ENCODE data around the gene GDF2. TPM values are rescaled to one million over a fixed set of nuclear protein-coding genes. Genes with fewer than 3 reads are reported as not detected.

The GDF2 gene
- total RNA-seq, 4 donors from 2014 or later, result not detected

DNA sequence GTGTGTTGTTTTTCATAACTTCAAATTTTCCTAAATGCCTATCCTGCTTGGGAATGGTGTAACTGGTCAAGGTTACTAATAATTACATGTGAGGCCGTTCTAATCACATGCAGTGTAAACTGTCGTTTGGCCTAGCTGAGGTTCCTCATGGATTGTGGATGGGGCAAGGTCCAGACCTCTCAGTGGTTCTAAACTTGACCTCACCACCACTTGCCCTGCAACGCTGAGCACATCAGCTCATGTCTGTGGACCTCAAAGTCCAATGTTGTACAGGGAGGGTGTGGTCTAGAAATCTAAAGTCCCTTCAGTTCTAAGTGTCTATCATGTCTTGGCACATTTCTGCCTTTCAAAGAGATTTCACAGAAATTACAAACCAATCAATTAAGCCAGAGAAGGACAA lies 41.5 kb downstream of the GDF2 start:
- no peak overlapping the region for H3K4me3 ChIP-seq (replicated peaks in 1 of 3)
- 85 to 91% methylated on average over 3 of the region's 3 CpGs for WGBS, 2 donors
- no peaks in the 10 kb centered on the region for H3K27me3 ChIP-seq
- no peak for DNase-seq
- H3K27ac ChIP-seq, result no peak overlapping the region
- intact Hi-C loops (cut with DNase I), result no loop called here
- H3K4me1 ChIP-seq, result no peaks in the 10 kb centered on the region
- no peaks in the 10 kb centered on the region for H3K9me3 ChIP-seq
- no peaks in the 10 kb centered on the region for H3K36me3 ChIP-seq
- TF ChIP-seq, protein P1, sequence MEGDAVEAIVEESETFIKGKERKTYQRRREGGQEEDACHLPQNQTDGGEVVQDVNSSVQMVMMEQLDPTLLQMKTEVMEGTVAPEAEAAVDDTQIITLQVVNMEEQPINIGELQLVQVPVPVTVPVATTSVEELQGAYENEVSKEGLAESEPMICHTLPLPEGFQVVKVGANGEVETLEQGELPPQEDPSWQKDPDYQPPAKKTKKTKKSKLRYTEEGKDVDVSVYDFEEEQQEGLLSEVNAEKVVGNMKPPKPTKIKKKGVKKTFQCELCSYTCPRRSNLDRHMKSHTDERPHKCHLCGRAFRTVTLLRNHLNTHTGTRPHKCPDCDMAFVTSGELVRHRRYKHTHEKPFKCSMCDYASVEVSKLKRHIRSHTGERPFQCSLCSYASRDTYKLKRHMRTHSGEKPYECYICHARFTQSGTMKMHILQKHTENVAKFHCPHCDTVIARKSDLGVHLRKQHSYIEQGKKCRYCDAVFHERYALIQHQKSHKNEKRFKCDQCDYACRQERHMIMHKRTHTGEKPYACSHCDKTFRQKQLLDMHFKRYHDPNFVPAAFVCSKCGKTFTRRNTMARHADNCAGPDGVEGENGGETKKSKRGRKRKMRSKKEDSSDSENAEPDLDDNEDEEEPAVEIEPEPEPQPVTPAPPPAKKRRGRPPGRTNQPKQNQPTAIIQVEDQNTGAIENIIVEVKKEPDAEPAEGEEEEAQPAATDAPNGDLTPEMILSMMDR (IDR thresholded peaks at IDR 0.05), result no peak
- no peak for TF ChIP-seq POLR2A (IDR thresholded peaks at IDR 0.05)

DNA sequence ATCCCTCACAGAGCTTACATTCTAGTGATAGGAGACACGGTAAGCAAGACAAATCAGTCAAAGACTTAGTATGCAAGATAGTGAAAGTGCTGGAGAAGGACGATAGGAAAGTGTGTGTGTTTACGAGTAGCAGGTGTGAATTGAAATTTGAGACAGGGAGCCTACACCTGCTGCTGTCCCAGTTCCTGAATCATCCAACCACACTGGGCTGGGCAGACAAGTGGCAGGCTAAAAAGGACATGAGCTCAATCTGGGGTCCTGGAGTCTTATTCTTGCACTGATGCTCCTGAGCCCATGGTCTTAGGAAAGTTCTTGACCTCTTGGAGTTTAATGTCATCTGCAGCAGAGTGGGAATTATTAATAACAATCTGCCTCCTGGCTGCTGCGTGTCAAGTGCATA lies 42.1 kb downstream of the GDF2 start:
- TF ChIP-seq POLR2A (IDR thresholded peaks at IDR 0.05), result no peak
- TF ChIP-seq, protein P1 (IDR thresholded peaks at IDR 0.05), result no peak
- no peak for DNase-seq
- intact Hi-C loops (cut with DNase I), result no loop called here
- Histone ChIP-seq H3K27me3 (no peaks in the 10 kb centered on the region), H3K9me3 (no peaks in the 10 kb centered on the region), H3K27ac (no peak overlapping the region), H3K4me1 (no peaks in the 10 kb centered on the region), H3K4me3 (replicated peaks in 1 of 3) (no peak overlapping the region), H3K36me3 (no peaks in the 10 kb centered on the region)
- 47 to 51% methylated on average over 4 of the region's 4 CpGs for WGBS, 2 donors

DNA sequence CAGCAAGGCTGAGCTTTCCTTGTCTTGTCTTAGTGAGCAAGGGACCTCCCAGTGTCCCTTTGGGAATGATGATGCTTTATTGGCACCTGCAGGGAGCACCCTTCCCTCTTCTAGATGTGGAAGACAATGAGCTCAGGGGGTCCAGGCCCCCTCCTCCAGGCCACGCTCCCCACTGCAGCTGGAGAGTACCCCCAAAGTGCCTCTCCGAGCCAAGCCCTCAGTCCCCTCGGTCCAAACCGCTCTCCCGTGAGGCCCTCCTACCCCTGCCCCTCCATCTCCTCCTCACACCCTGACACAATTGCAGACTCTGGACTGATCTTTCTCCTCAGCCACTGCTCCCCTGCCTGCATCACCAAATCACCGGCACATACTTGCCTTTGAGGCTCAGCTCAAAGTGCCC lies 42.7 kb downstream of the GDF2 start:
- WGBS, 2 donors, result 77 to 93% methylated on average over 4 to 6 of the region's 6 CpGs
- TF ChIP-seq, protein P1 (IDR thresholded peaks at IDR 0.05), result no peak
- TF ChIP-seq POLR2A (IDR thresholded peaks at IDR 0.05), result no peak

DNA sequence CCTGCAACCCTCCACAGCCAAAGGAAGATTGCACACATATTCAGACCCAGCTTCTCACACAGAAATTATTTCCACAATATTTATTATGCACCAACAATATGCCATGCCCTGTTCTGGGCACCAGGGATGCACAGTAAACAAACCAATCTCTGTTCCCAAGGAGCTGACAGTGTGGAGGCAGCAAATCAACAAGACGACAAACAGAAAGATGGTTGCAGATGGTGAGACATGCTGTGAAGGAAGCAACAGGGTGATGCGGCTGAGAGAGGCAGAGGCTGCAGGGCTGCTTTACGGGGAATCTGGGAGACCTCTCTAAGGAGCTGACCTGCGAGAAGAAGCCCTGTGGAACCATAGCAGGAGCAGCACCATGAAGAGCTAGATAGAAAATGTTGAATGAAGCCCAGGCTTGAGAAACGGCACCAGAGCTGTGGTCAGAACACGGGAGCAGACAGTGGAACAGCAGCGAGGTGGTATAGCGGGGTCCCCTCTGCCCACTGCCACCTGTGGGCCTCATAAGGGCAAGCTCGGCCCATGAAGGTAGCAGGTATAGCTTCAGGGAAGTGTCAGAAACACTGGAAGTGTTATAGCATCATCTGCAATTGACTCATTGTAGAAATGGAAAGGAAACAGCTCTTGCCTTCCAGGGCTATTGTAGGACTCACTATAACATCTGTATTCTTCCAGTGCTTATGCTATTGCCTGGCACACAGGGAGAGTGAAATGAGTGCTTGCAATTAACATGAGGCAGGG lies 43.4 kb downstream of the GDF2 start:
- TF ChIP-seq, protein P1 (IDR thresholded peaks at IDR 0.05), result no peak
- TF ChIP-seq POLR2A (IDR thresholded peaks at IDR 0.05), result no peak
- intact Hi-C loops (cut with DNase I), result no loop called here
- Histone ChIP-seq H3K27ac (no peak overlapping the region), H3K4me1 (no peaks in the 10 kb centered on the region), H3K27me3 (no peaks in the 10 kb centered on the region), H3K4me3 (replicated peaks in 1 of 3) (no peak overlapping the region), H3K9me3 (no peaks in the 10 kb centered on the region), H3K36me3 (no peaks in the 10 kb centered on the region)
- WGBS, 2 donors, result 86 to 88% methylated on average over 9 of the region's 9 CpGs
- DNase-seq, result no peak

More for the DNA sequence above, 42.7 kb downstream of the GDF2 start:
- no peak overlapping the region for H3K27ac ChIP-seq
- H3K4me1 ChIP-seq, result no peaks in the 10 kb centered on the region
- H3K27me3 ChIP-seq, result no peaks in the 10 kb centered on the region
- H3K36me3 ChIP-seq, result no peaks in the 10 kb centered on the region
- intact Hi-C loops (cut with DNase I), result no loop called here
- H3K4me3 ChIP-seq (replicated peaks in 1 of 3), result no peak overlapping the region
- H3K9me3 ChIP-seq, result no peaks in the 10 kb centered on the region
- DNase-seq, result no peak

DNA sequence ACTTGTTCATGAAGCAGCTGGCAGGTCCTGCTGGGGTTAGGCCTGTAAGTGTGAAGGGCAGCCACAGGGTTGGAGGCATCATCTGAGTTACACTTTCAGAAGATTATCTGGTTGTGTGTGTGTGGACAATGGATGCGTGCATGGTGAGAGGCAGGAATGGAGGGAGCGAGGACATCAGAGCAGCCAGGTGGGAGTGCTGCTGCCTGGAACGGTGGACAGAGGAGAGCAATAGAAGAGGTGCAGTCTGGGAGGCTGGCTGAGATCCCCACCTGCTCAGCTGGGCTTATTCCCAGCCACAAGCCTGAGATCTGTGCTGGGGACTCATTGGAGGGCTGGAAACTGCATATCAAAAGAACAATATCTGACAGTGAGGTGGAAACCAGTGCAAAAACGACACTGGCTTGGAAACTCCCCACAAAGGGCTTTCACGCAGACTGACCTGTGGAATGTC lies 44.0 kb downstream of the GDF2 start:
- WGBS, 2 donors, result 71 to 72% methylated on average over 5 of the region's 5 CpGs
- no peaks in the 10 kb centered on the region for H3K36me3 ChIP-seq
- DNase-seq, result no peak
- H3K4me1 ChIP-seq, result no peaks in the 10 kb centered on the region
- H3K9me3 ChIP-seq, result no peaks in the 10 kb centered on the region
- TF ChIP-seq POLR2A (IDR thresholded peaks at IDR 0.05), result no peak
- TF ChIP-seq, protein P1 (IDR thresholded peaks at IDR 0.05), result no peak
- H3K27ac ChIP-seq, result no peak overlapping the region
- intact Hi-C loops (cut with DNase I), result no loop called here
- H3K4me3 ChIP-seq (replicated peaks in 1 of 3), result no peak overlapping the region
- no peaks in the 10 kb centered on the region for H3K27me3 ChIP-seq

Measured in thyroid gland (tissue), 4 donors.